HG02973 (cell line): ENCODE data around the gene SHROOM1.

Experiments used
- ATAC-seq: cut with Tn5 transposase; IDR thresholded peaks from one replicate; pipeline ENCODE4 v1.9.1; 2021; ENCODE audit warnings: moderate library complexity; ENCODE audit not compliant: unreplicated experiment

The SHROOM1 gene

DNA sequence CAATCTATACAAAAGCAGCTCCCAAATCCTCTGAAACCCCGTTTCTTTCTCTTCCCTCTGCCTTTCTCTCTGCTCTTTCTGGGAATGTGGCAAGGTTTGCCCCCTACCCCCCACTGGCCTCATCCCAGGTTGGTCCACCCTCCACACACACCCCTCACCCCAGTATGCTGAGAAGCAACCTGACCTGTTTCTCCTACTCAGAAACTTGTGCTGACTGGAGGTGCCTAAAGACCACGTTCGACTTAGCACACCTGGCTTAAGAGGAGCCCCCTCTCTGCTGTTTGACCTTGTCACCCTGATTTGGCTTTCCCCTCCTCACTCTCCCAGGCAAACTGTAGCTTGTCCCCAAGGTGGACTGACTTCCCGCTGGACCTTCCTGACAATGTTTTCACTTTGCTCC lies 52.3 kb downstream of the SHROOM1 start:
- no peak for ATAC-seq

DNA sequence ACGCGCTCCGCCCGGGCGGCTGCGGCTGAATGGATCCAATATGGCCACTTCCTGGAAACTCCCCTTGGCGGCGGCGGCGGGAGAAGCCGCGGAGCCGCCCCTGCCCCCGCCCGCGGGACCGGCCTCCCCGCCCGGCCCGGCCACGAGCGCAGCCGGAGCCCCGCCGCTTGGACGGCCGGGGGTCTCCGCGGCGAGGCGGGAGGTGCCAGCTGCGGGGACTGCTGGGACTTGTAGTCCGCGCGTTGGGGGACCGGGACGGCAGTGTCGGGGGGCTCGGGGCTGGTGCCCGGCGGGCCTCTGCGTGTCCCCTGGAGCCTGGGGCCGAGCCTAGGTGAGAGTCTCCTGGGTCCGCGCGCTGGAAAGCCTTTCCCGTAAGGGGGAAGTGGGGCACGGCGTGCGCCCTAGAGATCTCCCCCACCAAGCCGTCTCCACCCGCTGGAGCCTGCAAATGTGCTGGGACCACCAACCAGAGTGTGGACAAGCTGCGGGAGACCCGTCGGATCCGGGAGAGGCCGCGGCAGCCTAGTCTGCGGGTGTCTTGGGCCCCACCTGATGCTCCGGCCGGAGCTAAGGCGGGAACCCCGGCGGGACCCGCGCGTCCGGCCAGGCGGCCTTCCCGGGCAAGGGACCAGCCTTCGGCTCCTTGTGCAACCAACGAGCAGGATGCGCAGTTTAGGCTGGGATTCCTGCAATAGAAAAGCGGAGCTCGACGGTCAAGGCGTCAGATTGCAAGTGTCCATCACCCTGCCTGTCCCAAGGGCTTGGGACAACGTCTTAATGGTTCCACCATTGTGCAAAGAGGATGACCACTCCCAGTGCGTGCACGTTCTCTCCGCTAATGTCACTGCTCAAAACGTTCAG lies 53.0 kb downstream of the SHROOM1 start, which contains the start of gene SEPTIN8:
Gene SEPTIN8 (minus strand): TSS at position 31 of the 861 bp plus-strand sequence. CDS start 102 bp downstream, outside the sequence.
- peak; percentile 42 for ATAC-seq

DNA sequence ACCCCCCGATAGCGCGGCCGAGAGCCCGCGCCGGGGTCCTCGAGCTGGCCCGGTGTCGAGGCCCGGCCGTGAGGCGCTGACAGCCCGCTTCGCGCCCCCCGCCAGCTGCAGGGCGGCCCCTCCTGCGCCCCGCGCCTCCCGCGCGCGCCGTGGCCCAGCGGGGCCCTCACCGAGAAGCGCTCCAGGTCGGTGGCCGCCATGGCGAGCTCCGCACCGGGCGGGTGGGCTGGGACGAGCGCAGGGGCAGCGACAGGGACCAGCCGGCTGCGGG lies 53.6 kb downstream of the SHROOM1 start:
- no peak for ATAC-seq

DNA sequence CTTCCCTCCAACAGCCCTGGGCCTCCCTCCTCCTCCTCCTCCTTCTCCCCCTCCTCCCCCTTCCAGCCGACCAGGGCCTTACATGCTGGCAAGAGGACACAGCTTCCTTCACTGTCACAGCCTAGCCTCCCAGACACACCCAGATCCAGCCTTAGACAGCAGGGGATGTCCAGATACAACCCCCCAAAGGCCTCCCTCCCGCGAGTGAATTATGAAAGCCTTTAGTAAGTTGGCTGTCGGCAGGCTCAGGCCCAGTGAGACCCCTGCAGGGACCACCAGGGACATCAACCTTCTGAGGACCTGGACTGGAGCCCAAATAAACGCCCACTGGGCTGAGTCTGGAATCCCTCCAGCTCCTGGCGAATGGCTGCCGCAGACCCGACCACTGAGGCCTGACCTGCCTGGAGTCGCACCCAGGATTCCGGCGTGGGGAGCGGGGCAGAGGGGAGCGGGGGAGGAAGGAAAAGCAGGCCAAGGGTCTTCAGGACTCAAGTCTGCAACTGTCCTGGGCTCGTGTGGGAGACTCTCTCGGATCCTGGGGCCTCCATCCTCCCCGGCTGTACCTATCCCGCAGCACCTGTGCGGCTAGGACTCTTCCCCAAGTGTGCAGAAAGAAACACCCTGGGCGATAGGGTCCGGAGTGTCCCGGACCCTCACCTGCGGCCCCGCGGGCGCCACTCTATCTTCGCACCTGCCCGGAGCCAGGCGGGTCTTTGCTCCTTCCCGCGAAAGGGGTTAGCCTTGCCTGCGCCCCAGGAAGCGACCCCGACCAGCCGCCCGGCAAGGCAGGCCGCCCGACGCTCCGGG lies 54.1 kb downstream of the SHROOM1 start:
- no peak for ATAC-seq

DNA sequence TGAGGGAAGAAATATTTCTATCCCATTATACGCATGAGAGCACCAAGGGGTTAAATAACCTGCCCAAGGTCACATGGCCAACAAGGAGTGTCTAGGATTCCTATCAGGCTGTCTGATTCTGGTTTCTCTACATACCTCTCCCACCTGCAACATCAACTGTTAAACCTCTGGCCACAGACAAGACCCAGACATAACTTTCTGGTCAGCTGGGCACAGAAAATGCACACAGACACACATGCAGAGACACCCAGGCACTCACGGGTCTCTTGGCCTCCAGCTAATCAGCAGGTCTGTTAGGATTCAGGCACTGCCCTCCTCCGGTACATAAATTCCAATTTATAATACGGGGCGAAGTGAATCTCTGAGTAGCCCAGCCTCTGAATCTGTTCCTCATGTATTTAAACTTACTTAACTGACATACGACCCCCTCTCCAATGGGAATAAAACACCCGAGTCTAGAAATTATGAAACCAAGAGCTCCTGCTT lies 54.9 kb downstream of the SHROOM1 start:
- ATAC-seq: no peak

DNA sequence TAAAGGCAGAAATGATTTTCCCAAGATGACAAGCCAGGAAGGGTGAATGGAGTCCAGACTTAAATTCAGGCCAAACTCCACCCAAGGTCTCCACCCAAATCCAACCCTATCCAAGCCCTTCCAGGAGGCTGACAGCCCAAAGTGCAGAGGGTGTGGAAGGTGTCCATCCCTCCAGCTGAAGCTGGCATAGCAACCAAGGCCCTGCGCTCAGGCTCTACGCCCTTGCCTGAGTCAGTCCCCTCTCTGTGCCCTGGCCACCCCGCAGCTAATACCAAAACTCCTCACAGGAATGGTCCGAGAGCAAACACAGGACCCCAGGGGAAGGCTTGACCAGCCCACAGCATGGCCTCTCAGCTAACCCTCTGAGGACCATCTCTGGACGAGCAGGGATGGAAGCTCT lies 55.6 kb downstream of the SHROOM1 start:
- ATAC-seq: no peak

DNA sequence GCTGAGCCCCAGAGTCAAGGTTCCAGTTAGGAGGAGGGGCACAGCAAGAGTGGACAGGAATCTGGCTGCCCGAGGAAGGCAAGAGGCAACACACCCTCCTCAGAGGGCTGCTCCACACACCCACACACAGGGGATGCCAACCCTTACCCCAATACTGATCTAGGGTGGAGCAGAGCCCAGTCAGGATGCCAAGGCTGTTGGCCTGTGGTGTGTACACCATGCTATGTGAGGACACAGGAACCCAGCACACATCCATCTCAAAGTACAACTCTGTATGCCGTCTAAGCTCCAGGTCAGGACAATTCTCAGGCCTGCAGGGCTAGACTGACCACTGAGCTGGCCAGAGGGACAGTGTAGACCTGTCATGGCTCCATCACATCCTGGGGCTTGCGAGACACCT lies 56.0 kb downstream of the SHROOM1 start:
- no peak for ATAC-seq

DNA sequence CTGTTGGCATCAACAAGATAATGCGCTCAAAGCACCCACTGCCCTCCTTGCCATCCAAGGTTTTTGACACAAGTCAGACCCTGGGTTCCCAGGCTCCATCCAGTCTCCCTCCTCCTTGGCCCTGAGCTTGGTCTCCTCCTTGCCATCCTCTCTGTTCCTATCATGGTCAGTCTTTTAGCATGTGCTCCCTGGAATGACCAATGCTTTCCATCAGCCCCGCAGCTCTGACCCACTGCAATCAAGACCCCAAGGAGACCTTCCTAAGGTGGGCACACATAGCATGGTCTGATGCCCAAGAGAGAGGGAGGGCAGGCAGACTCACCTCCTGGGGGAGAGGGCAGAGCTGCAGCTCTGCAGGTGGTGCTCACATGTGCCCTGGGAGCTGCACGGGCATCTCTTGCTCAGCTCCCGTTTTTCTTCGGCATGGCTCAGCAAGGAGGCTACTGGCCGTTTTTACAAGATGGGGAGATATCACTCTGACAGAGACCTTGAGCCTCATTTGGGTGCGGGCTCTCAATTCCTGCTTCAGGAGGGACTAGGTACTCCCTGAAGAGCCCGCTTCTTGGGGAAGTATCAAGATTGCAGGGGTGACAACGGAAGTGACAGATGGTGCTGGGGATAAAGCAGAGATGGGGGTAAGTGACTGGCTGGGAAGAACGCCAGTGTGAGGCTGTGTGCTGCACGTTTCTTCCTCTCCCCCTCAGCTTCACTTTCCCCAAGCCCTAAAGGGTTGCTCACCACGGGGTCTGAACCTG lies 56.7 kb downstream of the SHROOM1 start:
- ATAC-seq: no peak

DNA sequence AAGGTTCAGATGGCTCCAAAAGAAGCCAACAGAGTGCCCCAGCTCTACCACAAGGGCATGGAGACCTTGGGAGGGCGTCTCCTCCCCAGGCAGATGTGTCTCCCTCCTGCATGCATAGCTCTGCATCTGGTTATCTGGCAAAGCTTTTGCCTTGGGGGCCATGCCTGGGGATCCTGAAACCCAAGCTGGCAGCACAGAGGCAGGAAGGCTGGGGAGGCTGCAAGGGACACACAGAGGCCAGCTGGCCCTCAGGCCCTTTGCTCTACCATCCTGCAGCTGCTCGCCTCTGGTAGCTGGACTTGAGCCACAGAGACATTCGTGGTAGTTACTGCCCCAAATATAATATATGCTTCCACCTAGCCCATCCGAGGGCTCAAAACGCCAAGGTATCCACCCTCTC lies 57.3 kb downstream of the SHROOM1 start:
- ATAC-seq: no peak

DNA sequence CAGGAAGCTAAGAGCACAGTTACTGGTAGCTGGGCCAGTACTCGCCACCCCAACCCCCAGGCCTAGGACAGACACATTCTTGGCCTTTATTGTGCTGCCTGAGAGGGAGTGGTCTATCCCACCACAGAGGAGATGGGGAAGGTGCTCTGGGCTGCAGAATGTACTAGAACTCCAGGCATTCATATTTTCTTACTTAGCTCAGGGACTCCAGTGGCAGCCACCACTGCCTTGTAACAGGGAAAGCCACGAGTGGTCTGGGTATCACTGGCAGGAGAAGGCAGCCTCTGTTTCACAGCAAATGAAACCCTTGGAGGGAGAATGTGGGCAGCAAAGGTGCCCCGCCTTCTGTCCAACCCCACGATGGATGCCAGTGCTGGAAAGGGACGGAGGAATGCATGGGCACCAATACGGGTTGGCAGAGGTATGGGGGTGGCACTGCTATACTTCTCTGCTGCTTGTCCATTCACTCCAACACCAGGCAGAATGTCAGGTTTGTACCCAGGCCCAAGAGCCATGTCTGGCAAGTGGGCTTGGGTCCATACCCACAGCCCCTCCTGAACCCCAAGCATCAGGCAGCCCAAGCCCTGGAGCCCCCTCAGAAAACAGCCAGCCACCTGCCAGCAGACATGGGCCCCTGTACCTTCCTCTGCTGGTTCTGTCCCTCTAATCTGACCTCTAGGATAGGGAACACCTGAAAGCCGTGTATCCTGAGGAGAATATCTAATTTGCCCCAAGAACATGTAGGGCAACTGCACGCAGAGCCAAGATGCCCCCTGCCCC lies 58.0 kb downstream of the SHROOM1 start:
- no peak for ATAC-seq
